ENCODE measurements around the gene SPECC1. TPM values are rescaled to one million over a fixed set of nuclear protein-coding genes. Genes with fewer than 3 reads are reported as not detected.

Gene SPECC1
- total RNA-seq, 1 experiment from 2014 or later = 43.5 TPM

DNA sequence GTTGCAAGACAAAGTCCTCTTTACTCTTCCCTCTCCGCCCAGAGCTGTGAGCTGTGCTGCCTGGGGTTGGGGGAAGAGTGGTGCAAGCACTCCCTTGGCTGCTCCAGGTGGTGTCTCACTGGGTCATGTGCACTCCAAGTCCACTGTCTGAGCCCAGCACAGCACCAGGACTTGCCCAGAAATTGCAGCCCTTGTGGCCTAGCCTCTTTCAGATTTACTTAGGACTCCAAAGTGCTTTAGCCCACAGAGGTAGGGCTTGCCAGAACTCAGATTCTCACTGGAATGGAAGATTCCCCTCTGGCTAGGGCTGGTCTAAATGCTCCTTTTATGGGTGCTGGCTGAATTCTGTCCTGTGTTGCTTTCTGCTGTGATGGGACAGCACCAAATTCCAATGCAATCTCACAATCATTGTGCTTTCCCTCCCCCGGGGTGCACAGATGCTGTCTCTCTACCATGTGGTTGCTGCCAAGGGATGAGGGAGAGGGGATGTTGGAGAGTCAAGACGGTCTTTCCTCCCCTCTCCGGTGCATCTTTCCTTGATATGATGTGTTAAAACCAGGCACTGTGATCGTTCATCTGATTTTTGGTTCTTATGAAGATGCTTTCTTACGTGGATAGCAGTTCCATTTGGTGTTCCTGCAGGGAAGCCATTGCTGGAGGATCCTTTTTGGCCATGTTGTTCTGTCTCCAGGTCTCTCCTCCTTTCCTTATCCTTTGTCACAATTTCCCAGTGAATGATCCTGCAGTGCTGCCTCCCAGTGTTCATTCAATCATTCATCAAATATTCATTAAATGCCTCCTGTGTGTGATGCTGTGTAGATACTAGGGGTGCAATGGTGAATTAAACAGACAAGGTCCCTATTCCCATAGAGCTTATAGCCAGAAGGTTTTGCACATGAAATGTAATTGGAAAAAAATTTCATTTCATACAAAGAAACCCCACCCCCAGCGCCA is 216.3 kb downstream of the SPECC1 start:
- intact Hi-C loops (cut with micrococcal nuclease) = loop anchor here (1.0 to 10.0 kb wide), 3 partner anchors 95 to 231 kb away; no protein-coding TSS in a partner anchor
- no peak for TF ChIP-seq JUND (IDR thresholded peaks at IDR 0.05)
- TF ChIP-seq EZH2phosphoT487 (IDR thresholded peaks at IDR 0.05; ENCODE audit: borderline replicate concordance) = no peak
- peak in 2 of 3 experiments; percentile 5 to 24; a peak in 1 of 6 replicates for TF ChIP-seq CTCF (IDR thresholded peaks at IDR 0.05 in 2 of 3, conservative IDR thresholded peaks at IDR 0.05 in 1 of 3; ENCODE audit: borderline replicate concordance in 1 of 3, insufficient read depth in 1 of 3, low read depth in 2 of 3, low read length in 2 of 3)
- peak; percentile 16; the same call in 1 of the 2 replicates for TF ChIP-seq RAD21 (IDR thresholded peaks at IDR 0.05; ENCODE audit: low read depth)
- DNase-seq (ENCODE audit: low read depth, low spot score) = no peak
- Histone ChIP-seq H3K27me3 (ENCODE audit: insufficient read depth, low read length) (no peaks in the 10 kb centered on the region), H3K9me2 (ENCODE audit: insufficient read depth) (no peaks in the 10 kb centered on the region), H3K79me2 (ENCODE audit: insufficient read depth, low read length) (no peaks in the 10 kb centered on the region), H3K4me2 (ENCODE audit: low read length) (no peak overlapping the region), H3K9me3 (ENCODE audit: control insufficient read depth in 1 of 2, insufficient read depth in 1 of 2, low read depth in 1 of 2, low read length in 2 of 2) (no peaks in the 10 kb centered on the region), H4K20me1 (ENCODE audit: insufficient read depth) (no peaks in the 10 kb centered on the region; the same call in 1 of the 2 replicates), H3K27ac (ENCODE audit: low read depth, low read length) (no peak overlapping the region), H2AFZ (ENCODE audit: low read depth, low read length, poor library complexity, severe bottlenecking) (no peak overlapping the region), H3K4me3 (replicated peaks in 1 of 2; ENCODE audit: low read depth in 1 of 2, low read length in 2 of 2) (no peak overlapping the region), H3K36me3 (ENCODE audit: control insufficient read depth in 1 of 2, insufficient read depth in 2 of 2, low read length in 2 of 2) (0 out of 4 replicates have a peak, but pooled peaks cover 0 to 3% of the 10 kb centered on the region in 2 experiments), H3K4me1 (ENCODE audit: control insufficient read depth in 1 of 2, insufficient read depth in 2 of 2, low read length in 2 of 2) (0 out of 4 replicates have a peak, but pooled peaks cover 0 to 3% of the 10 kb centered on the region in 2 experiments), H3K9ac (ENCODE audit: low read length) (no peak overlapping the region)
- CTCF ChIA-PET = interaction anchor here (1.4 to 2.6 kb wide), 6 partner anchors 8 to 233 kb away, joined by 3 to 18 read pairs (median 8); no protein-coding TSS in a partner anchor
- POLR2A ChIA-PET = no interaction called here
- ATAC-seq = 0 out of 2 replicates have a peak, but pooled peaks have one; percentile 28
- RAD21 ChIA-PET (ENCODE audit: low non-redundant PET in 1 of 2, low total read pairs in 2 of 2, uncharacterized antibody in 2 of 2, unreplicated experiment in 2 of 2) = interaction anchor here in 1 of 2 experiments (1.4 kb wide), 1 partner anchor 8 kb away, joined by 4 read pairs; no protein-coding TSS in a partner anchor
- BruUV-seq (replicated peaks) = no TSS peak

All from HCT116 (cell line).